Neural progenitor cell (in vitro differentiated cells): ENCODE results near the gene GFPT2. TPM values are rescaled to one million over a fixed set of nuclear protein-coding genes. Genes with fewer than 3 reads are reported as not detected.
"Not testable (repeated sequence)": the region's sequence is repeated elsewhere in the genome, so short reads cannot be mapped to it uniquely, and the experiment has no call there.

ENCODE experiments used
- DNase-seq: peaks from one replicate; pipeline ENCODE4 v3.0.0-alpha.2; 2016; ENCODE audit warnings: low spot score
- H2AFZ ChIP-seq: fragments of 200-600 bp; sonication (generic); replicated peaks from 2 replicates; pipeline ENCODE4 v1.6.1; 2016; ENCODE audit warnings: antibody characterized with exemption
- H3F3A ChIP-seq: fragments of 200-600 bp; sonication (generic); 2 replicates; pipeline ENCODE4 v1.6.1; 2016; ENCODE audit warnings: antibody characterized with exemption, low read depth
- H3K27ac ChIP-seq: fragments of 200-600 bp; sonication (generic); 2 replicates; pipeline ENCODE4 v1.5.1; 2016; ENCODE audit warnings: mild to moderate bottlenecking
- H3K27me3 ChIP-seq: fragments of 200-600 bp; sonication (generic); 2 replicates; pipeline ENCODE4 v1.6.1; 2016; ENCODE audit warnings: mild to moderate bottlenecking, moderate library complexity
- H3K36me3 ChIP-seq: fragments of 200-600 bp; sonication (generic); 2 replicates; pipeline ENCODE4 v1.5.1; 2016
- H3K4me1 ChIP-seq: fragments of 200-600 bp; sonication (generic); 2 replicates; pipeline ENCODE4 v1.6.1; 2016; ENCODE audit warnings: mixed run types
- H3K4me2 ChIP-seq: fragments of 200-600 bp; sonication (generic); 2 replicates; pipeline ENCODE4 v1.6.1; 2016
- H3K4me3 ChIP-seq: fragments of 200-600 bp; sonication (generic); 2 replicates; pipeline ENCODE4 v1.5.1; 2016
- H3K79me2 ChIP-seq: fragments of 200-600 bp; sonication (generic); 2 replicates; pipeline ENCODE4 v1.6.1; 2016; ENCODE audit warnings: low read depth
- H3K9ac ChIP-seq: fragments of 200-600 bp; sonication (generic); 2 replicates; pipeline ENCODE4 v1.6.1; 2016
- H3K9me3 ChIP-seq: fragments of 200-600 bp; sonication (generic); 2 replicates; pipeline ENCODE4 v1.5.1; 2016; ENCODE audit warnings: low read depth
- H4K20me1 ChIP-seq: fragments of 200-600 bp; sonication (generic); 2 replicates; pipeline ENCODE4 v1.6.1; 2016; ENCODE audit warnings: low read depth
- H3K27ac Mint-ChIP-seq: 3 replicates; pipeline ENCODE4 v1.8.0; 2021; ENCODE audit warnings: mixed read lengths
- H3K27me3 Mint-ChIP-seq: 2 replicates; pipeline ENCODE4 v1.8.0; 2022; ENCODE audit warnings: low read depth, mild to moderate bottlenecking, inconsistent platforms, moderate library complexity, mixed read lengths; ENCODE audit not compliant: insufficient read depth
- H3K36me3 Mint-ChIP-seq: 3 replicates; pipeline ENCODE4 v1.8.0; 2021; ENCODE audit warnings: mixed read lengths
- H3K4me1 Mint-ChIP-seq: 3 replicates; pipeline ENCODE4 v1.8.0; 2021; ENCODE audit warnings: mixed read lengths
- H3K4me3 Mint-ChIP-seq: 3 replicates; pipeline ENCODE4 v1.8.0; 2021; ENCODE audit warnings: mild to moderate bottlenecking, moderate library complexity, mixed read lengths
- H3K9me3 Mint-ChIP-seq: 3 replicates; pipeline ENCODE4 v1.8.0; 2020; ENCODE audit warnings: mixed read lengths
- EZH2 ChIP-seq: fragments of 200-600 bp; sonication (generic); IDR thresholded peaks from 2 replicates; pipeline ENCODE4 v1.6.1; 2017; ENCODE audit warnings: antibody characterized with exemption, mild to moderate bottlenecking, moderate library complexity
- EZH2phosphoT487 ChIP-seq: fragments of 200-600 bp; sonication (generic); IDR thresholded peaks from 2 replicates; pipeline ENCODE4 v1.6.1; 2017; ENCODE audit warnings: antibody characterized with exemption
- total RNA-seq: library from RNA; depleted of rRNA; stranded (reverse); fragments of >200 nt; gene quantifications from 2 replicates; pipeline ENCODE4 v1.2.3, GENCODE V29; 2015; ENCODE audit warnings: low replicate concordance
- TF ChIP-seq, protein P1 (sequence below): fragments of 200-600 bp; sonication (generic); IDR thresholded peaks from 2 replicates; pipeline ENCODE4 v1.5.1; 2017; ENCODE audit warnings: antibody characterized with exemption, mild to moderate bottlenecking

Gene GFPT2
- total RNA-seq, 1 donor from 2014 or later = 18.9 TPM

DNA sequence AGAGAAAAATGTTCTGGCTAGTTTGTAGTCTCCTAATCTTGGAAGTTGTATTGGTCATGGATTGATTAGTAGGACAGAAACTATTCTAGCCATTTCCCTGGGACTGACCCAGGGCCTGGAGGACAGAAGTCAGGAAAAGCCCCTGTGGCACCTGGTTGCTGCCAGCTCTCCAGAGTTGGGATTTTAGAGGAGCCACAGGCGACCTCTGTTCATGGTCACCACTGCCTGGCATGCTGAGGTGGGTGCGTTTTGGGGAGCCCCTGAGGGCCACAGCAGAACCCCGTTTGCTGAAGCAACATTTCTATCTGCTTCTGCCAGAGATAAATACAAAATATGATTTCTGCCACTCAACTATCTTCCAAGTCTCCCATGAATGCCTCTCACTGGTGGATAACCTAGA, 53.6 kb downstream of the GFPT2 start:
- Histone ChIP-seq H3K9me3 (no peaks in the 10 kb centered on the region), H3K4me1 (no peaks in the 10 kb centered on the region), H3F3A (no peaks in the 10 kb centered on the region), H3K27me3 (no peaks in the 10 kb centered on the region), H3K79me2 (no peaks in the 10 kb centered on the region), H3K36me3 (no peaks in the 10 kb centered on the region), H3K4me2 (no peak overlapping the region), H3K9ac (no peak overlapping the region), H4K20me1 (no peaks in the 10 kb centered on the region), H3K4me3 (no peak overlapping the region), H3K27ac (no peak overlapping the region), H2AFZ (no peak overlapping the region)
- H3K4me1 Mint-ChIP-seq = no peaks in the 10 kb centered on the region
- peaks cover 5% of the 10 kb centered on the region for H3K27me3 Mint-ChIP-seq
- peaks cover 3% of the 10 kb centered on the region for H3K9me3 Mint-ChIP-seq
- no peak overlapping the region for H3K27ac Mint-ChIP-seq
- no peak for TF ChIP-seq EZH2
- TF ChIP-seq, protein P1, sequence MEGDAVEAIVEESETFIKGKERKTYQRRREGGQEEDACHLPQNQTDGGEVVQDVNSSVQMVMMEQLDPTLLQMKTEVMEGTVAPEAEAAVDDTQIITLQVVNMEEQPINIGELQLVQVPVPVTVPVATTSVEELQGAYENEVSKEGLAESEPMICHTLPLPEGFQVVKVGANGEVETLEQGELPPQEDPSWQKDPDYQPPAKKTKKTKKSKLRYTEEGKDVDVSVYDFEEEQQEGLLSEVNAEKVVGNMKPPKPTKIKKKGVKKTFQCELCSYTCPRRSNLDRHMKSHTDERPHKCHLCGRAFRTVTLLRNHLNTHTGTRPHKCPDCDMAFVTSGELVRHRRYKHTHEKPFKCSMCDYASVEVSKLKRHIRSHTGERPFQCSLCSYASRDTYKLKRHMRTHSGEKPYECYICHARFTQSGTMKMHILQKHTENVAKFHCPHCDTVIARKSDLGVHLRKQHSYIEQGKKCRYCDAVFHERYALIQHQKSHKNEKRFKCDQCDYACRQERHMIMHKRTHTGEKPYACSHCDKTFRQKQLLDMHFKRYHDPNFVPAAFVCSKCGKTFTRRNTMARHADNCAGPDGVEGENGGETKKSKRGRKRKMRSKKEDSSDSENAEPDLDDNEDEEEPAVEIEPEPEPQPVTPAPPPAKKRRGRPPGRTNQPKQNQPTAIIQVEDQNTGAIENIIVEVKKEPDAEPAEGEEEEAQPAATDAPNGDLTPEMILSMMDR = no peak
- no peak for TF ChIP-seq EZH2phosphoT487
- peaks cover 16% of the 10 kb centered on the region for H3K36me3 Mint-ChIP-seq
- no peak for DNase-seq
- H3K4me3 Mint-ChIP-seq = no peak overlapping the region

DNA sequence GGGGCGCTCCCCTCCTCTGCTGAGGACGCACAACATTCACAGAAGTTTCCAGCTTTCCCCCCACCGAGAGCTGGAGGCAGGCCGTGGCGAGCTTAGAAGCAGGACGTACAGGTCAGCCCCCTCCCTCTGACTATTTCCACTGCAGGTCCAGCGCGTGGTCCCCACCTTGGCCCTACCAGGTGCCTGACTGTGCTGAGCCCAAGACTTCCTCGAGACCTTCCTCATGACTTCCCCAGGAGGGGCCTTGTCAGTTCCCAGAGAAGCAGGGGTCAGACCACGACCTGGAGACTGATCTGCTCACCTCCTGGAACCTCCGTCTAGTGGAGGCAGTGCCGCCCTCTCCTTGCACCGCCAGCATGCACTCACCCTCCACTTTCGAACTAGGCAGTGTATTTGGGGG, 54.1 kb downstream of the GFPT2 start:
- peaks cover 21% of the 10 kb centered on the region for H3K36me3 Mint-ChIP-seq
- H3K27ac ChIP-seq, H3K27me3 Mint-ChIP-seq, H3K27ac Mint-ChIP-seq, H3K9me3 ChIP-seq, H3K4me3 Mint-ChIP-seq, H3K4me1 ChIP-seq, H2AFZ ChIP-seq, DNase-seq, H3K27me3 ChIP-seq, H3K4me3 ChIP-seq, H3F3A ChIP-seq, H4K20me1 ChIP-seq, H3K4me2 ChIP-seq, H3K9ac ChIP-seq, H3K9me3 Mint-ChIP-seq, H3K4me1 Mint-ChIP-seq, H3K79me2 ChIP-seq, H3K36me3 ChIP-seq: not testable (repeated sequence)

DNA sequence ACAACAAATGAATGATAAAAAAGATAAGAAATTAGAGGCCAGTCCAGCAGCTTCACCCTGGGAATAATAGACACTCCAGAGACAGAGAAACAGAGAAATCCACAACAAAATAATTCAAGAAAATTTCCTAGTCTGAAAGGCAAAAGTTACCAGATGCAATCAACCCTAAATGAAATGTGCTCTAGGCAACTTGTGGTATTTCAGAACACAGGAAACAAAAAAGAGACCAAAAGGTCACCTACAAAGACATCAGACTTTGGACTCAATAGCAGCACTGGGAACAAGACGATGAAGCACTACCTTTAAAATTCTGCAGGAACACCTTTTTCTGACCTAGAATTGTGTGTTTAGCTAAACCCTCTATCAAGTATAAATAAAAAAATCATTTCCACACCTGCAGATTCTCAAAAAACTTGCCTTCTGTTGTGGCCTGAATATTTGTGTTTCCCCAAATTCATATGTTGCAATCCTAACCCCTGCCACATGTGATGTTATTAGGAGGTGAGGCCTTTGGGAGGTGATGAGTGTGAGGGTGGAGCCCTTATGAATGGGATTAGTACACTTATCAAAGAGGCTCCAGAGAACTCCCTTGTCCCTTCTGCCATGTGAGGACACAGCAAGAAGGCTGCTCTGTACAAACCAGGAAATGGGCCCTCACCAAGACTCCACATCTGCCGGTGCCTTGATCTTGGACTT, 55.4 kb downstream of the GFPT2 start:
- DNase-seq = no peak
- peaks cover 13% of the 10 kb centered on the region for H4K20me1 ChIP-seq
- no peak overlapping the region for H3K4me2 ChIP-seq
- H2AFZ ChIP-seq = no peak overlapping the region
- no peak overlapping the region for H3K4me3 Mint-ChIP-seq
- H3K9ac ChIP-seq = no peak overlapping the region
- H3K27ac ChIP-seq = no peak overlapping the region
- peaks cover 7% of the 10 kb centered on the region for H3F3A ChIP-seq
- no peaks in the 10 kb centered on the region for H3K27me3 ChIP-seq
- no peaks in the 10 kb centered on the region for H3K79me2 ChIP-seq
- H3K4me1 Mint-ChIP-seq = peaks cover 10% of the 10 kb centered on the region
- TF ChIP-seq, protein P1 = no peak
- TF ChIP-seq EZH2 (no peak), EZH2phosphoT487 (no peak)
- peaks cover 25% of the 10 kb centered on the region for H3K36me3 Mint-ChIP-seq
- no peaks in the 10 kb centered on the region for H3K4me1 ChIP-seq
- H3K27me3 Mint-ChIP-seq = peaks cover 8% of the 10 kb centered on the region
- H3K9me3 Mint-ChIP-seq = peaks cover 3% of the 10 kb centered on the region
- H3K9me3 ChIP-seq = no peaks in the 10 kb centered on the region
- no peak overlapping the region for H3K27ac Mint-ChIP-seq
- H3K36me3 ChIP-seq = no peaks in the 10 kb centered on the region
- H3K4me3 ChIP-seq = no peak overlapping the region

DNA sequence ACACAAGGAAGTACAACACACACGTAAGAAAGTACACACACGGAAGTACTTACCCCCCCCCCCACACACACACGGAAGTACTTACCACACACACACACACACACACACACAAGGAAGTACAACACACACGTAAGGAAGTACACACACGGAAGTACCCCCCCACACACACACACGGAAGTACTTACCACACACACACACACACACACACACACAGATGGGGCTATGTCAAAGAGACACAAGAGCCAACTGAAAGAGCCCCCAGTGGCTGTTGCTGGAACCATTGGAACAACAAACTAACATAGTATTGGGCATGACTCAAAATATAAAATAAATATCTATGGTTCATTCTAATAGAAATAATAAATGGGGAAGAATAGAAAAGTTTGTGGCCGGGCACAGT, 56.4 kb downstream of the GFPT2 start:
- H3K27me3 ChIP-seq = no peaks in the 10 kb centered on the region
- no peak overlapping the region for H3K4me3 ChIP-seq
- H2AFZ ChIP-seq = no peak overlapping the region
- no peaks in the 10 kb centered on the region for H3K36me3 ChIP-seq
- H3K4me1 ChIP-seq = no peaks in the 10 kb centered on the region
- H3K79me2 ChIP-seq = no peaks in the 10 kb centered on the region
- peaks cover 13% of the 10 kb centered on the region for H4K20me1 ChIP-seq
- DNase-seq = no peak
- TF ChIP-seq EZH2phosphoT487 (no peak), EZH2 (no peak)
- TF ChIP-seq, protein P1 = no peak
- peaks cover 10% of the 10 kb centered on the region for H3K4me1 Mint-ChIP-seq
- no peak overlapping the region for H3K4me2 ChIP-seq
- H3F3A ChIP-seq = peaks cover 14% of the 10 kb centered on the region
- H3K4me3 Mint-ChIP-seq = no peak overlapping the region
- H3K9ac ChIP-seq = no peak overlapping the region
- peaks cover 21% of the 10 kb centered on the region for H3K36me3 Mint-ChIP-seq
- no peaks in the 10 kb centered on the region for H3K9me3 ChIP-seq
- H3K27ac Mint-ChIP-seq = no peak overlapping the region
- peaks cover 10% of the 10 kb centered on the region for H3K27me3 Mint-ChIP-seq
- H3K9me3 Mint-ChIP-seq = peaks cover 3% of the 10 kb centered on the region
- H3K27ac ChIP-seq = no peak overlapping the region
